ENCODE data around the gene BRF1.
"Not testable (repeated sequence)": the region's sequence is repeated elsewhere in the genome, so short reads cannot be mapped to it uniquely, and the experiment has no call there.

BRF1 gene

DNA sequence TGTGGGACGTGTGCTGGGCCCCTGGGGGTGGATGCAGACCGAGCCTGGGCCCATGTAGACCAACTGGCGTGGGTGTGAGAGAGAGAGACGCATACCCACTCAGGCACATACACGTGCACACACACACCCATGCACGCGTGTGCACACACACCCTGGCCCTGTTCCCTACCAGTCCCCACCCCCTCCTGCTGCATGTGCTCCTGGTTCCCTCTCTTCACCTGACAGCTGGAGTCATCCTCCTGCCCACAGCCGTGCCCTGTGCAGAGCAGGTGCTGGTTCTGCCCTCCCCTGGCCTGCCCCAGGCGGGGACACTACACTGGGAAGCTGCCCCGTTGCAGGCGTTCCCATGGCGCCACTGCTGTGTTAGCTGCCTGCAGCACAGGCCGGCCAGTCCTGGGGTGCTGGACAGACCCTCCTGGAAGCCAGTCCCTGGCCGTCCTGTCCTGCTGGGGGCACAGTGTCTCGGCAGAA is 32.3 kb upstream of the BRF1 start:
- no peak for DNase-seq (ENCODE audit: low spot score)

- no peak for DNase-seq (ENCODE audit: low spot score)
Observed at GRCh38 chr14:105332350-105332874, 31.6 kb upstream of the BRF1 start.

GRCh38 chr14:105331575-105332349 is 31.0 kb upstream of the BRF1 start:
- DNase-seq (ENCODE audit: low spot score), result no peak

- DNase-seq (ENCODE audit: low spot score), result no peak
Observed at GRCh38 chr14:105330491-105330895, 29.7 kb upstream of the BRF1 start.

DNA sequence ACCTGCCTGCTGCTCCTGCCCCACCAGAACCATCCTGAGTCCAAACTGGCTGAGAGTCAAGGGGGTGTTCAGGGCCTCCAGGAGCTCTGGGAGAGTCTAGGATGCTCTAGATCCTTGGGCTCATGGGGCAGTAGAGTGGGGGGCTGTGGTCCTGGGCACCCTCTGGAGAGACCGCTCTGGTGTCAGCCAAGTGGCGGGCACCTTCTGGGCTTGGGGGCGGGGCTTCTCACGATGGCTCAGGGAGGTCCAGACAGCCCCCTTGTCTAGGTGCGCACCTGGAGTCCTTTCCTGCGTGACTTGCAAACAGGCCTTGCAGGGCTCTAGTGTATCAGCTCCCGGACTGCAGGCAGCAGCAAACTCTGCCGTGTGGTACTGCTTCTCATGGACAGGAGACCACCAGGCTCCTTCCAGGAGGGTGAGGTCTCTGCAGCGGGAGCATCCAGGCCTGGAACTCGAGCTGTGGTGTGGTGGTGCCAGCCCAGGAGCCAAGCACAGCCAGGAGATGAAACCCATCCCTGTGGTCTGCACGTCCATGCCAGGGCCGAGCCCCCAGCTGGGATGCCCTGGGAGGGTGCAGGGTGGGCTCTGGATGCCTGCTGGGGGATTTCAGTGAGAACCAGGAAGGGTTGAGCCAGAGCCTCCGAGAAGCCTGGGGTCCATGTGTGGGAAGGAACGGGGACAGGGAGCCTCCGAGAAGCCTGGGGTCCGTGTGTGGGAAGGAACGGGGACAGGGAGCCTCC is 28.8 kb upstream of the BRF1 start:
- DNase-seq (ENCODE audit: low spot score), result no peak

- no peak for DNase-seq (ENCODE audit: low spot score)
Observed at GRCh38 chr14:105328678-105329390, 28.0 kb upstream of the BRF1 start.

DNA sequence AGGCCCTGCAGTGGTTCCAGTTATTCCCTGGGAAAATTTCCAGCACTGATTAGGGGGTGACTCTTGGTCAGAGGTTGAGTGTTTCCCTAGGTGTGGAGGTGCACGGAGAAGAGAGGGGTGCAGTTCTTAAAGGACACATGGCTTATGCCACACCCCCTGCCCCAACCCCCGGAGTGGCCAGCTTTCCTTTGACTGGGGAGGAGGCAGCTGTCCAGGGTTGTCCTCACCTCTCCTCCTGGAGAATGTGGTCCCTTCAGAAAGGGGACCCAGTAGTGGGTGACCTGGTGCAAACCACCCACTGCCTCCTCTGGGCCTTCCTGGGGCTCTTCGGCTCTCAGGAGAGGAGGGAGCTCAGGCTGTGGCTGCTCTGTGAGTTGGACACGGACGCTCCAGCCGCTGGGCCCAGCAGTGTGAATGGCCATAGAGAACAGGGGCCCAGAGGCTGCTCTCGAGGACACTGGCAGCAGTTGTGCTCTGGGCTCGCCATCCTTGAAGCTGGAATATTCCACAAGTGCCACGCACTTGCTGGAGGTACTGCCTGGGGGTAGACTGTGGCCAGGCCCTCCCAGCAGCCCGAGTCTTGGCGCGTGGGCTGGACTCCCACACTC is 27.4 kb upstream of the BRF1 start:
- DNase-seq (ENCODE audit: low spot score), result no peak

DNA sequence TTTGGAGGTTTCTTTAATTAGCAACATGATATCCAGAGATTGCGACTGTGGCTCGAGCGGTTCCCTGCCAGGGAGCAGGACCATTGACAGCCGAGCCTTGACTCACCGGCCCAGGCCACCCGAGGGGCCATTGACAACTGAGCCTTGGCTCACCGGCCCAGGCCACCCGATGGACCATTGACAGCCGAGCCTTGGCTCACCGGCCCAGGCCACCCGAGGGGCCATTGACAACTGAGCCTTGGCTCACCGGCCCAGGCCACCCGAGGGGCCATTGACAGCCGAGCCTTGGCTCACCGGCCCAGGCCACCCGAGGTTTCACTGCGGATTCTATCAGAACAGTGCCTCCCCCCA is 26.9 kb upstream of the BRF1 start:
- DNase-seq (ENCODE audit: low spot score), result not testable (repeated sequence)

GRCh38 chr14:105326891-105327694 is 26.3 kb upstream of the BRF1 start:
- DNase-seq (ENCODE audit: low spot score), result no peak

GRCh38 chr14:105326568-105326867 is 25.7 kb upstream of the BRF1 start:
- no peak for DNase-seq (ENCODE audit: low spot score)

- no peak for DNase-seq (ENCODE audit: low spot score)
Observed at GRCh38 chr14:105325716-105326567, 25.1 kb upstream of the BRF1 start.

DNA sequence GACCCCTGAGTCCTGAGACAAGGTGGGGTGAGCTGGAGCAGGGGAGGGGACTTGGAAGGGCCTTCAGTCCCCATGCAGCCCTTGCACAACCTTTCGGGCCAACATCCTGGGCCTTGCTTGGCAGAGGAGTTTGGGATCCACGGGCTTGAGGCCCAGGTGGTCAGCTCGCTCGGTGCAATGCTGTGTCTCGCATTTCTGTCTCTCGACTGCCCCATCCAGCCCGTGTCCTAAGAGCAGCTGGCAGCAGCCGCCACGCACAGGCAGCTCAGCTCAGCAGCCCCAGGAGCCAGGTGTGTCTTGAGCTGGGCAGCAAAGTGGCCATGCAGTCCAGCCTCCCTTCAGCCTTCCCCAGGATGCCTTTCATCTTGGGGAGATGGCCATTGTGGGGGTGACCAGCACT is 24.5 kb upstream of the BRF1 start:
- DNase-seq (ENCODE audit: low spot score), result no peak

- no peak for DNase-seq (ENCODE audit: low spot score)
Observed at GRCh38 chr14:105324871-105325270, 24.1 kb upstream of the BRF1 start.

GRCh38 chr14:105324080-105324778 is 23.4 kb upstream of the BRF1 start:
- DNase-seq (ENCODE audit: low spot score), result no peak

DNA sequence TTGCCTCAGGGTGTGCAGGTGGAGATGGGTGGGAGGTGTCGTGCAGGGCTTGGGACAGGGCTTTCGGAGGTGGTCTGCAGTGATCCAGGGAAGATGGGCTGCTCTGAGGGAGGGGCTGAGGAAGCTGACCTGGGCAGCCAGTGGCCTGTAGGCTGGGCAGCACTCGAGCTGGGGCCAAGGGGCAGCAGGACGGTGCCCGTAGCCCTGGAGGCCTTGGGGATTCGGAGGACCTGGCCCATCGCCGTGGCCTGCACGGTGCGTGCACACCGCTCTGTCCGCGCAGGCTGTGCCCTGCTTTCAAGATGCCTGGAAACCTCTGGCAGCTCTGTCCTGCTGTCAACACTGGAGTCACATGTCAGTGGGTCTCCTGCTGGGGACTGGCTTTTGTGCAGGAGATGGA is 22.9 kb upstream of the BRF1 start:
- no peak for DNase-seq (ENCODE audit: low spot score)

DNA sequence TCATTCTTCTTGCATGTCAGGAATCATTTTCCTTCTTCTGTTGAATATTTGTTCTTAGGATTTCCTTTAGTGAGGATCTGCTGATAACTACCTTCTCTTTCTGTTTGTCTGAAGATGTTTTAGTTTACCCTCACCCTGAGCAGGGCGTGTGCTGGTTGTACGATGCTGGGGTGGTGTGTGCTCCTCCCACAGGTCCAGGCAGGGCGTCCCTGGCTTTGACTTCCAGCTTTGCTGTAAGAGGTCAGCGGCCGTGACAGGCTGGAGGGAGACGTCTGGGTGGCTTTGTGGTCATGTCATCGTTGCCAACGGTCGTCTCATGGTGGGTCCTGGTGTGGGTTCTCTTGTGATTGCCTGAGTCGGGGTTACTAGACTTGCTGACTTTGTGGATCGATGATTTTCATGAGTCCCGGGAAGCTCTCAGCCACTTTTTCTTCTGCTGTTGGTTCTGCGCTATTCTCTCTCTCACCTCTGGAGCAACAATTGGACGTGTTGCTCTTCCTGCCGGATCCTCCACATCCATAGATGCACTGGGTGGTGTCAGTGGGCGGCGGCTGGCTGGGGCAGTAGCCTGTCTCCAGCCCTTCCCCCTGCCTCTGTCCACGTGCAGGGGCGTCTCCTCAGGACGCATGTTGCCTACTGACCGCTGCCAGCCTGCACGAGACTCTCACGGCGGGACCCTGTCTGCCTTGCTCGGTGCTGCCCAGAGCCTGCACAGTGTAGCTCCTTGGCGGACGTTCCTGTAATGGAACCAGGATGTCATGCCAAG is 22.2 kb upstream of the BRF1 start:
- DNase-seq (ENCODE audit: low spot score), result no peak

DNA sequence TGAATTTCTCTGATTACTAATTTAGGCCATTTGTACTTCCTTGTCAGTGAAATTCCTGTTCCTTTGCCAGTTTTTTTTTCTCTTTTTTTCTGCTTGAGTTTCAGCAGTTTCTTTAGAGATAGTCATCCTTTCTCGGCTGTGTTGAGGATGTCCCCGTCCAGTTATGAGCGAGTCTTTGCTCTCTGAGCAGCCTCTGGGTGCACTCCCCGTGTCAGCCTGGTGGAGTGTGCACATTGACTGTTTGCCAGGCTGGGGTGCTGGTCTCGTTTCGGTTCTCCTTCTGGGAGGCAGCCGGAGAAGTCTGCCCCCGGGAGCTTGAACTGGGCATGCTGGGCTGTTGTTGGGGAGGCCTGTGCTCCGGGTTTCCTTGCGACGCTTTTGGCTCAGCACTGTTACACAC is 16.7 kb upstream of the BRF1 start:
- DNase-seq (ENCODE audit: low spot score), result no peak

DNA sequence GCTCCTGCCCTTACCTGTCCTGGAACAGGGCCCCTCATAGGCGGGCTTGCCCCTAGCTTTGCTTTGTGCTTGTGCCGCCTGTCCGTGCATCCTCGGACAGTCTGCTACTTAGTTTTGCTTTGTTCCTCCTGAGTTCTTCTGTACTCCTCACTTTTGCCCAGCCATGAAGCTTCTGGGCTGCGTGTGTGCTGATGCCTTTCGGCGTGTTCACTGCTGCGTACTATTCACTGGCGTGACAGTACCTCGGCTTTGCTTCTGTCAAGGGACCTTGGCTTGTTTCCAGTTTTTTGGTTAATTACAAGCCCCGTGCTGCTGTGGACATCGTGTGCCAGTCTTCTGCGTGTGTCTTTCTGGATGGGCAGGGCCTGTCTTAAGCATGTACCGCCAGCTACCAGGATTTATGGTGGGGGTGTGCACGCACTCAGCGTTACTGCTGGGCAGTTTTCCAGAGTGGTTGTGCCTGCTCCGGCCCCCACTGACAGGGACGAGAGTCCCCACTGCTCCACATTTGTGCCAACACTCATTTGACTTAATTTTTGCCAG is 16.2 kb upstream of the BRF1 start:
- no peak for DNase-seq (ENCODE audit: low spot score)

DNA sequence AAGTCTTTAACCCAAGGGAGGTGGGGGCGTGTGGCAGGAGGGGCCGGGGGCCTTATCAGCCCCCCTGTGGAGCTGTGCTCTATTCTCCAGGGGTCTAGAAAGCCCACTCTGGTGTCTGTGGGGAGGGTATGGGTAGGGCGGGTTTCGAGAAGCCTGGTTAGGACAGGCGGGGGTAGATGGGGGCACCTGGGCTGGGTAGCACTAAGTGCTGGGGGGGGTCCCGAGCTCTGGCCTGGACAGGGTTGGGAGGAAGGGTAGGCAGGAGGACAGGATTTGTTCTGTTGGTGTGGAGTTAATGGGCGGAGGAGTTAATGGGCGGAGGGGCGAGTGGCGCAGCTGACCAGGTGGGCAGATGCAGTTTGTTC is 15.8 kb upstream of the BRF1 start:
- DNase-seq (ENCODE audit: low spot score), result no peak
